UCSD-AML1 (cell line): ENCODE results near the gene FAM3C.
"Not testable (repeated sequence)": the region's sequence is repeated elsewhere in the genome, so short reads cannot be mapped to it uniquely, and the experiment has no call there.

Source experiments
- DNase-seq: peaks from one replicate; lab custom pipeline; 2025; ENCODE audit not compliant: unreplicated experiment; lab: John Stamatoyannopoulos, UW

Gene FAM3C

DNA sequence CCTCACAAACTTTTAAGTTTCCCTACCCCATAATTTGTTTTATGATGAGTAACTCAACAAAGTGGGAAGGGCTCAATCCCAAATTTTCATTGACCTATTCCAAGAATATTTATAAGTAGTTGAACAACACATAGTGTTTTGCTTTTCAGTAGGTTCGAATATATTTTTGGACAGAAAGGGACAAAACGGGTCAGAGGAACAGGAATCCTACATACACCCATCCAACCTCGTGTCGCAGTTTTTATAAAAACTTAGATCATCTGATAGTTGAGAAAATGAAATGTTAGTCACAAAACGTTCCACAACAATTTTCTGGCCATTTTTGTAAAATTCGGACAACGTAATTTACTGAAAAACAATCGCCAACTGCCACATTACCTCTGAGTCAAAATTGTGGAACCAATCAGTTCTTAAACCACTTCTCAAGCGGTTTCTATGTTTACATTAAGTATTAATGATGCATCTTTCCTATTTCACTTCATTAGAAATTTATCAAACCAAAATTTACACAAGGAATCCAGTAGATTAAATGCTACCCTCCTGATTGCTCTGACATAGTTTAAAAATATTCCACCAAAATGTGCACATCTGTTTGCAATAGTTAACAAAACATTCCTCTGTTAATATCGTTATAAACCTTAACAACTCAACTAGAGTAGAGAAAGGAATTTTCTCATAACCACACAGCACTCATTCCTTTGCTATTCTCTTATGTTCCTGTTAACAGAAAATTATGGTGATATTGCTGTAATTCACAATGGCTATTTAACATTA lies 61.0 kb downstream of the FAM3C start:
- no peak for DNase-seq

DNA sequence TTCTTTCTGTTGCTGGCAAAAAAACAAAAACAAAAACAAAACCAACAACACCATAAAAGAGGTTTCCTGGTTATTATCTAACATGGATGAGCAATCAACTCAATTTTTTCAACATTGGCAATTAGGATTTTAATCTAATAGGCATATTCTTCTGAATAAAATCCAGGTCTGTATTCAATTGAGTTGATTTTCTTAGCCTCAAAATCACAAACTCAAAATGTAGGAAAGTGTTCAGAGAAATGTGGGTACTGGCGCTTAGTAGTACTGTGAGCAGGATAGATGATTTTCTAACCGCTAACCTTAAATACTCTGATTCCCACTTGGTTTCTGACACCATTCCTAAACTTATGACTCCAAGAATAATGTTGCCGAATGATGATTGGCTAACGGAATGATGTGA lies 61.7 kb downstream of the FAM3C start:
- DNase-seq = no peak

DNA sequence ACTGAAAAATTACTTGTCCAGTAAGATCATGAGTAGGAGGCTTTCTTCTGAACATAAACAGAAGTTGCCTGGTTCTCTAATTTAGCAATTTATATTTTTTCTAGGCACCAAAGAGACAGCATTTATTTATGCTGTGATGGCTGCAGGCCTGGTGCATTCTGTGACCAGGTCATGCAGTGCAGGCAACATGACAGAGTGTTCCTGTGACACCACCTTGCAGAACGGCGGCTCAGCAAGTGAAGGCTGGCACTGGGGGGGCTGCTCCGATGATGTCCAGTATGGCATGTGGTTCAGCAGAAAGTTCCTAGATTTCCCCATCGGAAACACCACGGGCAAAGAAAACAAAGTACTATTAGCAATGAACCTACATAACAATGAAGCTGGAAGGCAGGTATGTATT lies 64.5 kb downstream of the FAM3C start:
- DNase-seq = no peak

- DNase-seq = no peak
Observed at GRCh38 chr7:121331048-121331447, 65.1 kb downstream of the FAM3C start.

DNA sequence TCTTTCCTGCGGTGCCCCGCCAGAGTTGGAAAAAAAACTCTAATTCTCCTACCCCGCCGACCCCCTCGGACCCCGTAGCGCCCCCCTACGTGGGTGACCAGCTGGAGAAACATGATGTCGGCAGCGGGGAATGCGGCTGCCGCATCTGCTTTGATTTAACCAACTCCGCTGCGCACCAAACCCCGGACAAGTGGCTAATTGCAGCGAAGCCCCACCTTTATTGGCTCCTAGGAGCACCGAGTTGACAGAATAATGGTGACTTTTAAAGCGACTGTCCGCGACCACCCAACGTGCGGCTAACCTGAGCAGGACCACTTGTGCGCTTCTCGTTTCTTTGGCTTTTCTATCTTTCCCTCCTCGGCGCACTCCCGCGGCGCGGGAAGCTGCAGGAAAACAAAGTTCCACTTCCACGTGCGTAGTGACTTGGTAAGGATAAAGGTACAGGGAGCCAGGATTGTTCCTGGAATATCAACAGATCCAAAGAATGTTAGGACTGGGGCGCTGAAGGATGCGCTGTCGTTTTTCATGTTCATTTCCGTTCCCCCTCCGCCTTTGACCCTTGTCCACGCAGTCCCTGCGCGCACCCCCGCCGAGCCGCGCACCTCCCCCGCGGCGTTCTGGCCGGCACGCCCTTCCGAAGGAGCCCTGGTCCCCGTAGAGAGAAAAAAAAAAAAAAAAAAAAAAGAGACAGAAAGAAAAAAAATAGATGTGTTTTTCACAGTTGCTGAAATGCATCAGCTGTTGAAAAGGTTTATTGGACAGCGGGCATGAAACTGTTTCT lies 65.9 kb downstream of the FAM3C start:
- no peak for DNase-seq

DNA sequence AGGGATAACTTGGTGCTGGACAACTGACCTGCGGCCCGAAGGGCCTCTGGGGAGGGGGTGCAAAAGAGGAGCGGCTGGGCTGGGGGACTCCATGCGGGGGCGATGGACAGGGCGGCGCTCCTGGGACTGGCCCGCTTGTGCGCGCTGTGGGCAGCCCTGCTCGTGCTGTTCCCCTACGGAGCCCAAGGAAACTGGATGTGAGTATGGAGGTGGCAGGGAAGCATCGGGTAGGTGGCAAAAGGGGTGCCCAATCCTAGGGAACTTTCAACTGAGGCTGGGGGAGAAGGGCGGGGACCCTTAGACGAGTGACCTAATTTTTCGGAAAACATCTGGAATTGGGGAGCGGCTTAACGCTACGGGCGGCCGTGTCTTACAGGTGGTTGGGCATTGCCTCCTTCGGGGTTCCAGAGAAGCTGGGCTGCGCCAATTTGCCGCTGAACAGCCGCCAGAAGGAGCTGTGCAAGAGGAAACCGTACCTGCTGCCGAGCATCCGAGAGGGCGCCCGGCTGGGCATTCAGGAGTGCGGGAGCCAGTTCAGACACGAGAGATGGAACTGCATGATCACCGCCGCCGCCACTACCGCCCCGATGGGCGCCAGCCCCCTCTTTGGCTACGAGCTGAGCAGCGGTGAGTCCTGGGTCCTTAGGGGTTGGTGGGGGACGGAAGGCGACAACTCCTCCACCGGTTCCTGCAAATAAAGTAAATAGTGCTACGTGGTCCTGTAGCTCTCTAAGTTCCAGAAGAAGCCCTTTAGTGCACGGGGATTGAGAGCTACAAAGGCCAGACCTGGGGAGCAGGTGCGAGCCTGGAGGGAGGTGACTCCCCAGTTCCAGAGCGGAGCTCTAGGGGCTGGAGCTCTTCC lies 66.7 kb downstream of the FAM3C start:
- no peak for DNase-seq

- no peak for DNase-seq
Observed at GRCh38 chr7:121328508-121329190, 67.5 kb downstream of the FAM3C start, which contains the start of gene WNT16. WNT16 (plus strand) TSS chr7:121329000; CDS start chr7:121329293, 293 bp downstream.

- DNase-seq = no peak
Observed at GRCh38 chr7:121327671-121328070, 68.4 kb downstream of the FAM3C start.

GRCh38 chr7:121323515-121324302 lies 72.4 kb downstream of the FAM3C start:
- no peak for DNase-seq

DNA sequence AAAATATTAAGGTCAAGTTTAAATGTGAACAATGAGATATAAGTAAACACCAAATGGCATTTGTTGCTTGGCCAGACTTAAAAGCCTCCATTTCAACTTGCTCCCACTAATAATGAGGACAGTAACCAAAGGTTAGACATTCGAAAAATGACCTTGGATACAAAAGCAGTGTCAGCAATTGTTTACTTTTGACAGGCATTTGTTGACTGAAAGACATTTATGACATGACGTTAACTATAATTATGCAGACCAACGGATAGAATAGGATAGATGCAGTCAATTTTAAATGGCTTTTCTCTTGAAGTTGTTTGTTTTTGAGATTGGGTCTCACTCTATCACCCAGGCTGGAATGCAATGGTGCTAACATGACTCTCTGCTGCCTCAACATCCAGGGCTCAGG lies 73.6 kb downstream of the FAM3C start:
- no peak for DNase-seq

- not testable (repeated sequence) for DNase-seq
Observed at GRCh38 chr7:121315170-121315569, 80.9 kb downstream of the FAM3C start.

GRCh38 chr7:121313793-121314676 lies 82.1 kb downstream of the FAM3C start:
- DNase-seq = no peak

GRCh38 chr7:121313220-121313792 lies 82.8 kb downstream of the FAM3C start:
- no peak for DNase-seq

DNA sequence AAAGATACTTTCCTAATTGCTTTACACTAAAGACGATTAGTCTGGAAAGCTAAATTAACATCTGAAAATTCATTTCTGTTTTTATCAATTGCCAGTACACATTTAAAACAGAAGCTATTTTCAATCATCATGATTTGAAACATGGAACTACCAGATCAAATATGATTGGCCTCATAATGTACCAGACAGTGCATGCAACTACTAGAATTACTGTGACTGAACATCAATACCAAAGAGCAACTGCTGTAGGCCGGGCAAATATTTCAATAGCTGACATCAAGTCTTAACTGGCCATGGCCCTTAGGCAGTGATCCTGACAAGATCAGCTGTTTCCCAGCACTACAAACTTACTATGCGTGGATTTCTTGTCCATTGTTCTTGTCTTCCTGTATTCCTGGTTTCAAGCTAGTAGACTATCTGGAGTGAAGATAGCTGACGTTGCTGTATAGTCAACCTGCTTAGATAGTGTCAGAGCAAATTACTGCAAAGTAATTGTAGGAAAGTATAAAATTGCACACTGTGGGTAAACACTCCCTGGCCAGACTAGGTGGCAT lies 89.0 kb downstream of the FAM3C start:
- no peak for DNase-seq

GRCh38 chr7:121306565-121306964 lies 89.5 kb downstream of the FAM3C start:
- DNase-seq = no peak

DNA sequence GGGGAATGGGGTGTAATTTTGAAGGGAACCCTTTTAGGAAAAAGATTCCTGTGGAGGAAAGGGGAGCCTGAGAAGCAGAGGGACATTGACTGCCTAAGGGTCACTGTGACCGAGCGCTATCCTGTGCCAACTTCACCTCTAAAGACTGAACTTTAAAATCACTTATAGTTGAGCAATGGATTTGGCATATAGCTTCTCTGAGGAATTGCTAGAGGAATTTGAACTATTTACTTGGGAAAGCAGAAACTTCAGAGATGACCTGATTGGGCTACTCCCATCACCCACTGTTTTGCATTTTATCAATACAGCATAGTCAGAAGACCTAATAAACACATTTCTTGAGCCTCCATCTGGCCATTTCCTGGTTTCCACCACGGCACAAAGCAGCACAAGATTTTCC lies 91.0 kb downstream of the FAM3C start:
- no peak for DNase-seq

DNA sequence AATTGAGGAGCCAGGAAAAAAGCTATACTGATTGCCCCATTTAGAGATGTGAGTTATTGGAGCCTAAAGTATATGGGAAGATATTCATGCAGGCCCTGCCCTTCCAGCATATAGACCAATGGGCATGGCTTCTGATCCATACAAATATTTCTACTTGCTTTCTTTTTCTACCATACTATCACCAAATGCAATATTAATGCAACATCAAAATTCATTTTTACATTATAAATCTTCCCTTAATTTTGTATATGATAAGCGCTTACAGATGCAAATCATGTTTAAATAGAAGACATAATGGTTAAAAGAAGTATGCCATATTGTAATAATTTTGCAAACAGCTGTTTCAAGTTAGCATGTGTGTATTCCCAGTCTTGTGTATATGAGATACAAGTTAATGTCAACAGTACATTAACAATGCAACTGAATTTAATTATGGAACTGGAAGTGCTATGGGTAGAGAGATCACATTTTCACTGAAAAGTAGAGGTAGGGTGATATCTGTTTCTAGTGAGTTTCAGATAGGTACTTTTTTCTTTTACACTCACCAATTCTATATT lies 91.9 kb downstream of the FAM3C start:
- no peak for DNase-seq
